ENCODE data around the gene C19orf12. TPM values are rescaled to one million over a fixed set of nuclear protein-coding genes. Genes with fewer than 3 reads are reported as not detected.
A peak's percentile ranks its signal among the peaks of the same experiment; 100 is the strongest.

The C19orf12 gene
- total RNA-seq, 2 experiments from 2014 or later: 36.5 to 38.8 TPM

- POLR2A ChIA-PET: no interaction called here
- H3K4me1 Mint-ChIP-seq: peaks cover 37% of the 10 kb centered on the region
- peaks cover 39% of the 10 kb centered on the region for H3K36me3 Mint-ChIP-seq (ENCODE audit: low read depth)
Measured at GRCh38 chr19:29702963-29703320, 12.1 kb downstream of the C19orf12 start.

GRCh38 chr19:29702161-29702962 lies 12.7 kb downstream of the C19orf12 start:
- Mint-ChIP-seq H3K4me3 (no peak overlapping the region), H3K36me3 (ENCODE audit: low read depth) (peaks cover 33% of the 10 kb centered on the region), H3K27ac (no peak overlapping the region), H3K4me1 (peaks cover 37% of the 10 kb centered on the region), H3K9me3 (no peaks in the 10 kb centered on the region), H3K27me3 (no peaks in the 10 kb centered on the region)
- DNase-seq: no peak
- ChIA-PET POLR2A (no interaction called here), CTCF (interaction anchor here (1.2 kb wide), 1 partner anchor 11 kb away, joined by 3 read pairs; no protein-coding TSS in a partner anchor)

More at GRCh38 chr19:29702963-29703320, 12.1 kb downstream of the C19orf12 start:
- Mint-ChIP-seq H3K9me3 (no peaks in the 10 kb centered on the region), H3K4me3 (no peak overlapping the region), H3K27me3 (no peaks in the 10 kb centered on the region), H3K27ac (no peak overlapping the region)
- no peak for DNase-seq
- CTCF ChIA-PET: interaction anchor here (1.2 to 1.8 kb wide), 3 partner anchors 10 to 31 kb away, joined by 3 to 6 read pairs (median 3); no protein-coding TSS in a partner anchor

GRCh38 chr19:29700498-29700897 lies 14.6 kb downstream of the C19orf12 start:
- H3K27ac Mint-ChIP-seq: no peak overlapping the region
- H3K4me1 Mint-ChIP-seq: peaks cover 22% of the 10 kb centered on the region
- no peak overlapping the region for H3K4me3 Mint-ChIP-seq
- peaks cover 5% of the 10 kb centered on the region for H3K9me3 Mint-ChIP-seq
- no peaks in the 10 kb centered on the region for H3K27me3 Mint-ChIP-seq
- peaks cover 19% of the 10 kb centered on the region for H3K36me3 Mint-ChIP-seq (ENCODE audit: low read depth)
- POLR2A ChIA-PET: no interaction called here
- CTCF ChIA-PET: interaction anchor here (1.4 to 2.8 kb wide), 2 partner anchors 11 to 16 kb away, joined by 3 to 10 read pairs; no protein-coding TSS in a partner anchor
- DNase-seq: no peak

- Mint-ChIP-seq H3K27ac (no peak overlapping the region), H3K4me3 (no peak overlapping the region), H3K36me3 (ENCODE audit: low read depth) (peaks cover 14% of the 10 kb centered on the region), H3K27me3 (no peaks in the 10 kb centered on the region), H3K4me1 (peaks cover 17% of the 10 kb centered on the region), H3K9me3 (peaks cover 5% of the 10 kb centered on the region)
- ChIA-PET CTCF (interaction anchor here (1.1 to 2.8 kb wide), 2 partner anchors 9 to 17 kb away, joined by 4 to 10 read pairs; no protein-coding TSS in a partner anchor), POLR2A (no interaction called here)
- DNase-seq: no peak
Measured at GRCh38 chr19:29699861-29700260, 15.2 kb downstream of the C19orf12 start.

- Mint-ChIP-seq H3K9me3 (peaks cover 5% of the 10 kb centered on the region), H3K36me3 (ENCODE audit: low read depth) (peaks cover 6% of the 10 kb centered on the region), H3K27me3 (no peaks in the 10 kb centered on the region), H3K4me3 (no peak overlapping the region), H3K4me1 (peaks cover 13% of the 10 kb centered on the region), H3K27ac (no peak overlapping the region)
- no peak for DNase-seq
- ChIA-PET POLR2A (interaction anchor here (0.9 kb wide), 1 partner anchor 74 kb away, joined by 3 read pairs; no protein-coding TSS in a partner anchor), CTCF (interaction anchor here (2.8 kb wide), 1 partner anchor 19 kb away, joined by 10 read pairs; no protein-coding TSS in a partner anchor)
Measured at GRCh38 chr19:29697523-29698261, 17.4 kb downstream of the C19orf12 start.

GRCh38 chr19:29696565-29696846 lies 18.6 kb downstream of the C19orf12 start:
- Mint-ChIP-seq H3K4me3 (no peak overlapping the region), H3K27ac (no peak overlapping the region)
- CTCF ChIA-PET: no interaction called here

GRCh38 chr19:29695765-29696564 lies 19.1 kb downstream of the C19orf12 start:
- Mint-ChIP-seq H3K4me3 (no peak overlapping the region), H3K36me3 (ENCODE audit: low read depth) (peaks cover 3% of the 10 kb centered on the region), H3K27me3 (no peaks in the 10 kb centered on the region), H3K9me3 (peaks cover 5% of the 10 kb centered on the region), H3K4me1 (peaks cover 15% of the 10 kb centered on the region), H3K27ac (peak overlapping the region; percentile 36)
- no peak for DNase-seq
- POLR2A ChIA-PET: no interaction called here
- CTCF ChIA-PET: interaction anchor here (2.2 to 2.5 kb wide), 2 partner anchors 24 to 86 kb away, joined by 9 to 20 read pairs; no protein-coding TSS in a partner anchor

More at GRCh38 chr19:29696565-29696846, 18.6 kb downstream of the C19orf12 start:
- H3K4me1 Mint-ChIP-seq: peaks cover 13% of the 10 kb centered on the region
- no peak for DNase-seq
- POLR2A ChIA-PET: no interaction called here
- H3K36me3 Mint-ChIP-seq (ENCODE audit: low read depth): peaks cover 2% of the 10 kb centered on the region
- peaks cover 5% of the 10 kb centered on the region for H3K9me3 Mint-ChIP-seq
- no peaks in the 10 kb centered on the region for H3K27me3 Mint-ChIP-seq

- POLR2A ChIA-PET: no interaction called here
- no peak overlapping the region for H3K4me3 Mint-ChIP-seq
- H3K27ac Mint-ChIP-seq: peak overlapping the region; percentile 67
Measured at GRCh38 chr19:29694669-29695627, 20.1 kb downstream of the C19orf12 start.

GRCh38 chr19:29694161-29694560 lies 20.9 kb downstream of the C19orf12 start:
- H3K4me3 Mint-ChIP-seq: no peak overlapping the region
- ChIA-PET CTCF (interaction anchor here (0.8 to 4.2 kb wide), 13 partner anchors 9 to 88 kb away, joined by 3 to 28 read pairs (median 4); partner anchors contain the start of genes C19orf12 and POP4), POLR2A (no interaction called here)
- H3K9me3 Mint-ChIP-seq: peaks cover 10% of the 10 kb centered on the region
- DNase-seq: no peak
- peaks cover 14% of the 10 kb centered on the region for H3K36me3 Mint-ChIP-seq (ENCODE audit: low read depth)
- no peaks in the 10 kb centered on the region for H3K27me3 Mint-ChIP-seq
- H3K27ac Mint-ChIP-seq: no peak overlapping the region
- H3K4me1 Mint-ChIP-seq: peaks cover 26% of the 10 kb centered on the region

More at GRCh38 chr19:29694669-29695627, 20.1 kb downstream of the C19orf12 start:
- Mint-ChIP-seq H3K27me3 (no peaks in the 10 kb centered on the region), H3K4me1 (peaks cover 22% of the 10 kb centered on the region), H3K9me3 (peaks cover 5% of the 10 kb centered on the region), H3K36me3 (ENCODE audit: low read depth) (peaks cover 8% of the 10 kb centered on the region)
- peak; percentile 84 for DNase-seq
- CTCF ChIA-PET: interaction anchor here (0.7 to 4.2 kb wide), 17 partner anchors 9 to 89 kb away, joined by 3 to 28 read pairs (median 4); partner anchors contain the start of genes C19orf12 and POP4

- Mint-ChIP-seq H3K27me3 (no peaks in the 10 kb centered on the region), H3K4me1 (peaks cover 46% of the 10 kb centered on the region), H3K4me3 (no peak overlapping the region), H3K36me3 (ENCODE audit: low read depth) (peaks cover 19% of the 10 kb centered on the region), H3K9me3 (peaks cover 4% of the 10 kb centered on the region), H3K27ac (peak overlapping the region; percentile 51)
- ChIA-PET CTCF (interaction anchor here (0.7 to 3.8 kb wide), 10 partner anchors 8 to 87 kb away, joined by 3 to 29 read pairs (median 4); partner anchors contain the start of genes PLEKHF1 and POP4), POLR2A (no interaction called here)
- DNase-seq: peak; percentile 68
Measured at GRCh38 chr19:29690842-29691241, 24.2 kb downstream of the C19orf12 start.

GRCh38 chr19:29687897-29688728 lies 26.9 kb downstream of the C19orf12 start:
- Mint-ChIP-seq H3K9me3 (peaks cover 4% of the 10 kb centered on the region), H3K4me1 (peaks cover 48% of the 10 kb centered on the region), H3K4me3 (no peak overlapping the region), H3K27ac (no peak overlapping the region), H3K27me3 (no peaks in the 10 kb centered on the region), H3K36me3 (ENCODE audit: low read depth) (peaks cover 17% of the 10 kb centered on the region)
- no peak for DNase-seq
- POLR2A ChIA-PET: no interaction called here
- CTCF ChIA-PET: no interaction called here

Data from activated CD4-positive, alpha-beta T cell treated with anti-CD3 and anti-CD28 coated beads, Interleukin-2, amount 10 ng/mL, durations not matched to agents 7 days and 5 days (primary cell).